Measurements from ENCODE around the gene CD36. TPM values are rescaled to one million over a fixed set of nuclear protein-coding genes. Genes with fewer than 3 reads are reported as not detected.

The CD36 gene
- polyA plus RNA-seq, 1 donor, result 32.9 TPM

GRCh38 chr7:80623503-80624252 lies 14.8 kb upstream of the CD36 start:
- no peak for DNase-seq

DNA sequence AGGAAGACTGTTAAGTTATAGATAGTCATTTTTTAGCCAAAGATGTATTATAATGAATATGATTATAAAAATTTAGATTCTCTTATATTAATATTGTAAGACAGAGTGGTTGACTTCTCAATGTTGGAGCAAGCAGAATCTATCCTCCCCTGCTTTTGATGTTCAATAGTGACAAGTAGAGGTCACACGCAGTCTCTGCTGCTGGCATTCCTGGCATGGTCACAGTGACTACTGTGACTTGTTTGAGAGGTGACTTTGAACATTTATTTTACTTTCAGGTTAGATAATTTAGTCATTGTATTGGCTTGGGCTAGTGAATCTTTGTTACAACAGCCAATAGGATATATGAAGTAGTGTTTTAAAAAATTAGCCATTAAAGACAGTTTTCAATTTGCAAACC lies 13.7 kb upstream of the CD36 start:
- no peak for DNase-seq

GRCh38 chr7:80629023-80629422 lies 9.4 kb upstream of the CD36 start:
- DNase-seq, result no peak

DNA sequence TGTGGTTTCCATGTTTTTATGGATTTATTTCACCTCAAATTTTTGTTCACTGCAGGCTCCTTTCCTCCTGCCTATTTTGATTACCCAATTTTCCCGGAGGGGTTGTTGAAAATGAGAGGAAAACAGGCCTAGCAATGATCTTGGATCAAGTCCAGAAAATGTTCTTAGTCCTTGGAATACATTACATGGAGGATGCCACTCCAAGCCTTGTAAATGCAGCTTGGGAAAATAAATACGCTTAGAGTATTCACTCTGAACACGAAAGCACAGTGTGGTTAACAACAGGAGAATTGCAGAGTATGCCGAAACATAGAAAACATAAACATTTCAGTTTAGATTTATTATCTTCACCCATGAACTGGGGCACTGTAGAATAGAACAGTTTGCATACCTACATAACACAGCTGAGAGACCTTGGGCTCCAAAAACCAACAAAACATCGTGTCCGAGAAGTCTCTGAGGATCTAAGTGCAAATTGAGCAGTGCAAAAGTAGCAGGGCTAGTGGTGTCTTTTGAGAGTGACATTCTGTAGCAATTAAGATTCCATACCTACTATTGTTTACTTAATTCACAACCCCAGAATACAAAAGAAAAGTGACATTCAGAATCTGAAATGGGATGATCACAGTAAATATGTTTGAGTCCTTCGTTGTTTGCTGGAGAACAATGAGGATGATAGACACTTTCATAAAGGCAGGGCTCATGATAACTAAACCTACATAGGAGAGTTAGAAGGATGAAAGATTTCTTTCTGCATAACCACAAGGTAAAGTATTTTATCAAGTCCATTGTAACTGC lies 7.6 kb upstream of the CD36 start:
- DNase-seq, result no peak

GRCh38 chr7:80631421-80631820 lies 7.0 kb upstream of the CD36 start:
- no peak for DNase-seq

DNA sequence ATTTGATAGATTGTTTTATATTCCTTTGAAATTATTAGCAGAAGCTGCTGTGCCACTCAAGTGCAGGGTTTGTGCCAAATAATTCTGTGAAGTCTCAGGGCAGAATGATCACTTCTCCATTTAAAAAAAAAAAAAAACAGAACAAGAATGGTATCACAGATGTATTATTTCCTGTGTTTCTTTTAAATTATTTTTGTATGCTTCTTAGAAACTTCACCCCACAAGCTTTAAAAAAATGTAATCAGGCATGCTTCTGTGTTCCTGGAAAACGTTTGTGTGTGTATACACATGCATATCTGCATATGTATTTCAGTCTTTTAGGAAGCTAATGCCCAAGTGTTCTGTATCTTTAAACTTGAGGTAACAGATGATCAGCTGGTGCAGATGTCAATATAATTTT lies 6.3 kb upstream of the CD36 start:
- DNase-seq, result no peak

DNA sequence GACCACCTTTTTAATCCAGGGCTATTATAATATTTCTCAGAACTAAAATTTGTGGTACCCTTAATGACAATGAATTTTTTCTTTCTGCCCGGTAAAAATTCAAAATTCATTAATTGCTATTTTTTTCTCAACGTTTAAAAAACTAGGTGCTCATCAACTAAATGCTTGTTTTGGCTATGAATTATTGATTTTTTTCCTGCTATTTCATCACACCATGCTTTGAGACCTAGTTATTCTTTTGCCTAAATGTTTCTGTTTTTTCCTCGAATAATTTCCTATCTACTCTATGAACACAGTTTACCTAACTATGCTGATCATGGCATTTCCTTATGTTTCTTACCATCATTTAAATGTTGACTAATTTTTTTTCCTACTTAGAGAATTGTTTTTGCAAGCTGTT lies 5.6 kb upstream of the CD36 start:
- no peak for DNase-seq

DNA sequence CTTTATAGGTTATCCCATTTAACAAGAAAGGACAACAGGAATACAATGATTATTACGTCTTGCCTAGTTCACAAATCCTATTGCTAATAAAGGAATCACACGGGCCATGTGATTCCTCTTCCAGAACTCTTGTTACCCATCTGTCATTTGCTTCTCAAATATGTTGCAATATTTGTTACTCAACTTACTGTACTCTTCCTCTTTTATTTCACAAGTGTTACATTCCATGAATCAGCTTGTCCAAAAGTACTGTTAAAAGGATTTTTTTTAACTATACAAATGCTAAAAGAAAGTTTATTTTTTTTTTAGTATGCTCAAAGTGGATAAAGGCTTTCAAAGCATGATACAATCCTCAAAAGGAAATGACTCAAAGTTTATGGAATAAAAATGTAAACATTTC lies 3.9 kb upstream of the CD36 start:
- no peak for DNase-seq

DNA sequence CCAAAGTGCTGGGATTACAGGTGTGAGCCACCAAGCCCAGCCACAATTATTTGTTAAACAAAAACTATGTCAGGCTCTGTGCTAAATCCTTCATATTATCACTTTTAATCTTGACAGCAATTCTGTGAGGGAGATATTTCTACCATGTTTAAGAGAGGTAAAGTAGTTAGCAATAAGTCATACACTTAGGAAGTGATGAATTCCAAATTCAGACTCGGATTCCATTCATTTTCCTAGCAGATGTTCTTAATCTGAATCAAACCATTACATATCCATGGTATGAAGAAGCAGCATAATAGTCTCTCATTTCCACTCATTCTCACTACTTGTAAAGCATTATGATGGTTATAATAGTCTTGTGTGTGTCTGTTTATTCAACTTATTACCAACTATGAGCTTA lies 2.9 kb upstream of the CD36 start:
- DNase-seq, result no peak

- no peak for DNase-seq
Measured at GRCh38 chr7:80635998-80636397, 2.4 kb upstream of the CD36 start.

DNA sequence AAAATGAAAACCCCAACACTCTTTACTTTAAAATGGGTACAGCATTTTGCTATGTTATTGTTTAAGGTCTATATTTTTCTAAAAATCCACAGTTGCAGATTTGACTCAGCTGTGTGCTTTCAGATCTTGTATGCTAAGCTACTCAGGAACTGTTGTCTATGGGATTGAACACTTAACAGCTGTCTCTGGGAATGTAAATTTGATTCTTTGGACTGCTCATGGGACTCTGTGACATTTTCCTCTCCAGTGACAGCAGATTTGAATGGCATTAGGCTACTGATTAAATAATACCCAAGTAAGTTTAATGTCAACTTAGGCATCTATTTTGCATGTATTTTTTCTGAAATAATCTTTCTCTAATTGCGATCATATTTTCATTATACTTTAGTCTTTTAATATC lies 1.7 kb upstream of the CD36 start:
- DNase-seq, result no peak

DNA sequence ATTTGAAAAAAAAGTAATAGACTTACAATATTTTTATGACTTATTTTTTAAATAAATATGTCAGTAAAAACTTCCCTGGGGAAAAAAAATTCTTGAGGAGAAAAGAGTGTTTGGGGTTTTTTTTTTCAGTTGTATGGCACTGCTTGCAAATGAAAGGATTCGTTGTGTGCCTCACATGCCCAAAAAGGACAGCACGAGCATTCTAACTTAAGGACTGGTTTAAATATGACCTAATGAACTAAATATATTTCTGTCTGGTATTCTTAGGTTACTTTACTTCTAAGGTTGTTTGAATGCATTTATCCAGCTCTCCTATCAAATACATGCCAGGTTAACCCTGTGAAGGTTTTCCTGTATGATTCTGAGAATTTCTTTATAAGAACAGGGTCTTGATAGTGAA lies 988 bp upstream of the CD36 start:
- no peak for DNase-seq

GRCh38 chr7:80639011-80639410 lies 569 bp downstream of the CD36 start:
- no peak for DNase-seq

GRCh38 chr7:80640846-80641245 lies 2.4 kb downstream of the CD36 start:
- DNase-seq, result no peak

- no peak for DNase-seq
Measured at GRCh38 chr7:80641548-80641947, 3.1 kb downstream of the CD36 start.

DNA sequence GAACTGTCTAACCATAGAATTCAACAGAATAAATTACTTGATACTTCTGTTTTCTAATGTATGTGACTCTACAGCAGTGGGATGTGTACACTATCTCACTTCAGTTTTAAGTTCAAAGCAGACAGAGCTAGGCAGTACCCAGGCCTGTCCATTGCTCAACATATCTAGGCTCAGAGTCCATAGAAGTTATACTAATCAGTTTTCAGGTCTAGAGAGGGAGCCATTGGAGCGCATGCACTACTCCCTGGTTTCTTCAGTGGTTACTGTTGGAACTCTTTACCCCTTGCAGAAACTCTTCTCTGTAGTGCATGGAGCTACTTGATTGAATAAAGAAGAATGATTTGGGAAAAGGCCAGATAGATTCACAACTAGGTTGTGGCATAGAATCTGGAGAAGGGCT lies 4.4 kb downstream of the CD36 start:
- DNase-seq, result no peak

DNA sequence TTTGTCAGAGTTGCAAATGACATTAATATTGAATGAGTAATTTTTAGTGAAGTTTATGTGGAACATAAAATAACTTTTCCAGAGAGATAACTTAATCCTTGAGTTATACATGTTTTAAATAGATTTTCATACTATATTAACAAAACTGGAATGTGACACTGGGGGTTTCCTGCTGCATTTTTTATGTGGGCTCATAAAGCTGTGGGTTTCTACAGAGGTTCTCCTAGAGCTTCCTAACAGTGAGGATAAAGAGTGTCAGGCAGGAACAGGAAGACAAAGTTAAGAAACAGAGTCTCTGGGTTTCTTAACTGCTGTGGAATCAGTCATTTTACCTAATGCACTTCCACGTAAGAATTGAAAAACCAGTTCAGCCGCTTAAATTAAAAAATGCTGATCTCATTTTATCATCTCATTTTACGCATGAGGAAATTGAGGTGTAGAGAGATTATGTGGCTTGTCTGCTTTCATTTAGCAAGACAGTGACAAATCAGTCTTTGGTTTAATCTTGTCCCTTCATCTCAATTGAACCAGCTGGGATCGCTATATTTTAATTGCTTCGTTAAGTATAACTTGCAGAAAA lies 5.0 kb downstream of the CD36 start:
- DNase-seq, result peak; percentile 17

DNA sequence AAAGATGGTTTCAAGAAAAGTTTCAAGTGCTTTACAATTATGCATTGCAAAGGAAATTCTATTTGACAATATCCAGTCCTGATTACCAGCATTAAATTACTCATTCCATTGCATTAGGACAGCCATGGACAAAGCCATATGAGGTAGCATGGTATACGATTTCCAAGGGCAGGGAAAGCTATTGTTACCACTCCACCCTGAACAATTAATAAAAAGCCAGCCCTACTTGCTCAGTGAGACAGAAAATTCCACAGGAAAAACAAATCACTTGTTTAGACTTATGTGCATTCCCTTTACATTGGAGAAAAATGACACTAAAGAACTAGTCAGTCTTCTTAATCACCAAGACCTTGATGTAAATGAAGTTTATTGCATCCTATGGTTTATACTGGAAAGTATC lies 5.6 kb downstream of the CD36 start:
- no peak for DNase-seq

DNA sequence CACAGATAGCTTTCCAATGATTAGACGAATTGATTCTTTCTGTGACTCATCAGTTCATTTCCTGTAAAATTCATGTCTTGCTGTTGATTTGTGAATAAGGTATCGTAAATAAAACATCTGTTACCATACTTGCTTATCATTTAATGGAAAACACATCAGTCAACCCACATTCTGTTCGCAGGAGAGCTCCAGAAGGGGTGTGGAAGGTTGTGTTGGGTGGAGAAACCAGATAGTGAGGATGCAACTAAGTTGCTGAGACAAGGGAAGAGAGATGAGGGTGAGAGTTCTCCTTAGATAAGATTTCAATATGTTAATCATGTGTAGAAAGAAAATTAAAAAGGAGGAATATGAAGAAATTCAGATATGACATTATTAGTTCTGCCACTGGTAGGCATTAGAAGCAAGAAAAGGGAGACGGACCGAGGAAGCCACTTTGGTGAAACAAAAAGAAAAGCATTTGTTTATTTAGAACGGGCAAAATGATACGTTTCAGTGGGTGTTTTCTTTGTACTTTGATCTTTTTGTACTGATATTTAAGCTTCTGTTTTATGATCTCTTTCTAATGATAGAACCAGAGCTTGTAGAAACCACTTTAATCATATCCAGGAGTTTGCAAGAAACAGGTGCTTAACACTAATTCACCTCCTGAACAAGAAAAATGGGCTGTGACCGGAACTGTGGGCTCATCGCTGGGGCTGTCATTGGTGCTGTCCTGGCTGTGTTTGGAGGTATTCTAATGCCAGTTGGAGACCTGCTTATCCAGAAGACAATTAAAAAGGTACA lies 7.8 kb downstream of the CD36 start:
- no peak for DNase-seq

- DNase-seq, result no peak
Measured at GRCh38 chr7:80647436-80647835, 9.0 kb downstream of the CD36 start.

- no peak for DNase-seq
Measured at GRCh38 chr7:80648031-80648600, 9.7 kb downstream of the CD36 start.

DNA sequence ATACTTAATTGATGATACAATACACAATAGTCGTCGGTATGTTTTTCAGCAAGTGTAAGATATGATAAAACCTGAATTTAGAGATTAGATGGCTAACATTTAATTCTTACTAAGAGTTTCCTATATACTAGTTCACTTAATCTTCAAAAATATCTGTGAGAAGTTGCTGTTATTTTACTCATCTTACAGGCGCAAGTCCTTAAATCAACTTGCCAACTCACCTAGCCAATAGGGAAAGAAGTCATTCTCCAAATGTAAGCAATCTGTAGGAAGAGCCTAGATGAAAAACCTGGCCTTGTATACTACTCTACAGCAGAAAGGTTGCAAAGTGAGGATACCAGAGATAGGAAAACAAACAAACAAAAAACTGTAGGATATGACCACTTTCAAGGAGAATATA lies 10.6 kb downstream of the CD36 start:
- DNase-seq, result no peak

All from left kidney (tissue), 2 donors.